GM19025 (cell line): Measurements from ENCODE around the gene RNF150.

Experiments used
- ATAC-seq: cut with Tn5 transposase; IDR thresholded peaks from one replicate; pipeline ENCODE4 v1.9.1; 2021; ENCODE audit warnings: mild to moderate bottlenecking, low read depth, moderate library complexity; ENCODE audit not compliant: unreplicated experiment

RNF150 gene

DNA sequence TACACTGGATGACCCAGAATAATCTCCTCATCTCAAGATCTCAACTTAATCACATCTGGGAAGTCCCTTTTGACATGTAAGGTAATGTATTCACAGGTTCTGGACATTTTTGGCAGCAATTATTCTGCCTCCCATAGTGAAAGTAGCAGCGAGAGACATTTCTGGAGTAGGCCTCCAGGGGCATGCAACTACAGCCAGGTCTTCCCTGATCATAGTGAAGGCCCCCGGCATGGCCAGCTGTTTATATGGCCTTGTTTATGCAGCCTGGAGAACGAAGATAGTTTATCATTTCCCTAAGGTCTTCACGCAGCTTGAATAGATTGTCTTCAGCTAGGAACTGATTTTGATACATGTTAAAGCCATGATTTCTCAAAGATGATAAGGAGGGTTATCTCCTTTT lies 139.9 kb downstream of the RNF150 start:
- no peak for ATAC-seq

DNA sequence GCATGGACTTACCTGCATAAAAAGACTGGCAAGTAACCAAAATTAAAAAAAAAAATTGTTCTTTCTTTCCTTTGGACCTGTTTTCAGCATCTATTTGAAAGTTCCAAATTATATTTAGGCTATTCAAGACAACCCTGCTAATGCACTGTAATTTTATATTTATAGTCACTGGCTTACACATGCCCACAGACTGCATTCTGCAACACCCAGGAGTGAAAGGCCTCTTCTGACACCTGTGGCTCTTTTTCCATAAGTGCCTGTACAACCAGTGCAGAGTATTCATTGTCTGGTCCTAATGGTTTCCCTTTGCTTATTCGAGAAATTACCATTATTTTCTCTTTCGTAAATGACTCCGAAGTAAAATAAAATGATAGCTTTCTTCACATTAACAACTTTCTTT lies 143.3 kb downstream of the RNF150 start:
- ATAC-seq, result no peak

DNA sequence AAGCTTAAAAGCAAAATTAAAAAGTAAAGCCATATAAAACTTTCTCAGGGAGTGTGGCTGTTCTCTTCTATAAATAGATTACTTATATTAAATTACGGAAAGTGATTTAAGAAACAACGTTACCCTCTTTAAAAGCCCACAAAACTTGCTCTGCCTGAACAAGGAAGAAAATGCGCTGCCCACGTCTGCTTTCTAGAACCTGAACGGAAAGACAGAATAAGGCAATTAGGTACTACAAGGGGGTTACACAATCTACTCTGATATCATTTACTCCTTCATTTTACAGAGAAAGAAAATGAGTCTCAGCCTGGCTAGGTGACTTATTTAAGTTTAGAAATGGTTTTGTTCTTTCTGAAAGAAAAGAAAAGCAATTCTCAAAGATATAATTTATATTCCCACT lies 147.2 kb downstream of the RNF150 start:
- no peak for ATAC-seq

DNA sequence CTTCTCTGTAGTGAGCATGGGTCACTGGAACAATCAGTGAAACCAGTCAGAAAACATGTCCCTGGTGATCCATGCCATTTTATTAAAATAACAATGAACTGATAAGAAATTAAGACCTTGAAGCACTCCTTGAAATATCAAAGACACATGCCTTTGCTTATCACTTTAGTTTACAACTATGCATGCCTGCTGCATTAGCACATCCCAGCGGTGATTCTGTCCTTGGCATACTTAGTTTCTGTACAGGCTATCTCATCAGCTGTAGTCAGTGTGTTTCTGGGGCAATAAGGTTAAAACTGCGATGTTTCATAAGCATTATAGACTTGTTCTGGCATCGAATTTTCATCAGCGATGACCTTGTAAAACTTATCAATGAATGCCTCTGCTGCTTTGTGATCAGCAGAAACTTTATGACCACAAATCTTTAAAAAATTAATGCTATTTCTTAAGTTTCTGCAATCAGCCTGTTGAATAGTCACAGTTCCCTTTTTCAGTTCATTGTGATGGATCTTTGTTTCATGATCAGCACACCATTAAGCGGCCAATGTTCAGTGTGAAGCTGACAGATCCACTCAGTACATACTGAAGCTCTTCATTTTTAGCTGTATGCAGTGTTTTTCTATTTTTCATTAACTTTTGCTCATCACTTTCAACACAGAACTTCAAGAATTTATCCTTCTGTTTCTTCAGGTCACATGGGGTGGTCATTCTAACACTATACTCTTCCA lies 150.5 kb downstream of the RNF150 start:
- no peak for ATAC-seq

DNA sequence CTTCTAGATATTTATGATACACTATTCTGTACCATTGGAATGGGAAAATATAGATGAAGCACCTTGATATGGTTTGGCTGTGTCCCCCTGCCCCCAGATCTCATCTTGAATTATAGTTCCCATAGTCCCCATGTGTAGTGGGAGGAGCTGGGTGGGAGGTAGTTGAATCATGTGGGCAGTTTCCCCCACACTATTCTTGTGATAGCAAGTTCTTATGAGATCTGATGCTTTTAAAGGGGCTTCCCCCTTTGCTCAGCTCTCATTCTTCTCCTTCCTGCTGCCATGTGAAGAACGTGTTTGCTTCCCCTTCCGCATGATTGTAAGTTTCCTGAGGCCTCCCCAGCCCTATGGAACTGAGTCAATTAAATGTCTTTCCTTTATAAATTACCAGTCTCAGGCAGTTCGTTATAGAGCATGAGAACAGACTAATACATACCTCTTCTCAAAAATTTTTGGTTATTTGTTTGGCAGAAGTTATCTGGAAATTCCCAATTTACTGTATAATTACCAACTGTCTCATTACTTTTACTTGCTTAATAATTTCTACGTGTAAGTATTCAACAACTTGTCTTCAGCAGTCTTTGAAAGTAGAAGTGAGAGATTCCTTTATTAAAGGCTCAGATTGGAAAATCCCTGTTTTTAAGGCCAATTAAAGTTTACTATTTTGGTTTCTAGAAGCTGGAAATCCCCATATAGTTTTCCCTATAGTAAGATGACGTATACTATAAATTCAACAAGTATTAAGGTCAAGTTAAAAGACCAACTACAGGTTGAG lies 152.7 kb downstream of the RNF150 start:
- no peak for ATAC-seq

GRCh38 chr4:140976768-140977167 lies 156.5 kb downstream of the RNF150 start:
- no peak for ATAC-seq

DNA sequence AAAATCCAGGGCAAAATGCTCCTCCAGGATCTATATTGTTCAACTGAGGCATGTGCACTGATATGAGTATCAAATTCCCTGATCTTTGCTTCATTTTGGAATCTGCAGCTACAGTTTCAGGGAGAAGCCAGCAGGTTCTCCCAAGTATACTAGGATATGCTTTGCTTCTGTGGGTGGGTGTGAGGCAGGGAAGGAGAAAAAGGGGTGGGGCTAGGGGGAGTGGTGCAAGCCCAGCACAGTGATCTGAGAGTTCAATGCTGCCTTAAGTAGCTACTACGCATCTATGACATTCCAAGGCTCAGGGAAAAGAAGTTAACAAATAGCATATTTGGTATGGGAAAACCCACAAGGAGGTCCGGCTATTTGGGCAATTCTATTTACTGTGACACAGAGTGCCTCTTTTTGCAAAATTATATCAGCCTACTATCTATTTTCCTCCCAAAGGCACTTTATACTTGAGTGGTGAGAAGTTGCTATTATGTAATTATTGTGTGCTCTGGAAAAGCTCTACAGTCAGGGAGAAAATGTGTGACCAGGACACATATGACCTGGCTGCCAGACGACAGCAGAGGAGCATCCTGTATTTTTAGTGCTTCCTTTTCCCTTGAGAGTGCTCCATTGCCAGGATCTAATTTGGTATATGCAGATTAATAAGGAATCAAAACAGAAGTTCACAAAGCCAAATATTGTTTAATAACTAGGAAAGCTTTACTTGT lies 162.0 kb downstream of the RNF150 start:
- ATAC-seq, result no peak

- no peak for ATAC-seq
These were observed 164.0 kb downstream of the RNF150 start for GRCh38 chr4:140969296-140969695.

- no peak for ATAC-seq
These were observed 164.9 kb downstream of the RNF150 start for GRCh38 chr4:140968371-140968770.

DNA sequence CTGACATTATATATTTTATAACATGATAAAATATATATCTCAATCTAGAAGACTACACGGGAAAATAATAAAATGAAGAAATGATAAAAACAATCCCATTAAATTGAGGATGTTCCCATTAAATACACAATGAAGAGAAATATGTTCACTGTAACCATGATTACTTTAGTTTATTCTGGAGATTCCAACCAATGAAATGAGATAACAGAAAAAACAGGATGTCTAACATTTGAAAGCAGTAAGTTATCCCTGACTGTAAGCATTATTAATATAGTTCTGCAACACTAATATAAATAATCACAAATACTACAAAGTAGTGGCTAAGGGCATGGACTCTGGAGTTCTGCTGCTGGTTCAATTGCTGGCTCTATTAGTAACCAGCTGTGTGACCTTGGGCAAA lies 169.4 kb downstream of the RNF150 start:
- no peak for ATAC-seq

DNA sequence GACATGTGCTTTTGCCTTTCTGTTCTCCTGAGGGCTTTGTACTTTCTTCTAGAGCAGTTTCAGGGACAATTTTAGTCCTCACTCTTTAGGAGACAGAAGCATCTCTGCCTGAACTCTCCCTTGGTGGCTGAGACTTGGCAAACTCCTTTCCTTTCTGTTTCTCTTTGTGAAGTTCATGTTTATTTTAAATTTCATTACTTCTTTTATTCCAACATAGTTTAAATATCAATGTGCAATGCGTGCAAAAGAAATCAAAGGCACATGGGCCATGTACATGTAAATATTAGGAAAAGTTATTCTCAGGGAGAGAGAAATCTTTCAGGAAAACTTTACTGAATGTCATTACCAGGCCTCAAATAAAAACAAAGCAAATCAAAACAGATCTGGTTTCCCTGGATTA lies 177.6 kb downstream of the RNF150 start:
- ATAC-seq, result no peak

- ATAC-seq, result no peak
These were observed 180.6 kb downstream of the RNF150 start for GRCh38 chr4:140952717-140953116.

GRCh38 chr4:140947506-140947905 lies 185.8 kb downstream of the RNF150 start:
- no peak for ATAC-seq

DNA sequence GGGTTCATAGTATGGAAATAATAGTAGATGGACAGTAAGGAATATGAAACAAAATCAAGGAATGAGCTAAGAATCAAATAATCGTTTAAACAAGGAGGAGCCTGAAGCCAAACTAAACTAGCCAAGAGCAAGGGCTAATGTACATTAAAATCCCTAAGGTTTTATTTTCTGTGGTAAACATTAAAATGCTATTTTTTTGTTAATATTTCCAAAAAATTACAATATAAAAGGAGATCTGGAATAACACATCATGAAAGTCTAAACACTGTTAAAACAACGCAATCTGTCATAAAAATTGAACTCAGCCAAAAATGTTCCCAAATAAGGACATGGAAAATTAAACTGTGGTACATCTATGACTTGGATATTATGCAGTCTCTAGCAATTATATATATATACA lies 188.2 kb downstream of the RNF150 start:
- ATAC-seq, result no peak

- no peak for ATAC-seq
These were observed 188.7 kb downstream of the RNF150 start for GRCh38 chr4:140944572-140944971.

- no peak for ATAC-seq
These were observed 189.1 kb downstream of the RNF150 start for GRCh38 chr4:140944199-140944515.

- ATAC-seq, result no peak
These were observed 189.6 kb downstream of the RNF150 start for GRCh38 chr4:140943486-140944198.

- no peak for ATAC-seq
These were observed 192.7 kb downstream of the RNF150 start for GRCh38 chr4:140940589-140940988.

DNA sequence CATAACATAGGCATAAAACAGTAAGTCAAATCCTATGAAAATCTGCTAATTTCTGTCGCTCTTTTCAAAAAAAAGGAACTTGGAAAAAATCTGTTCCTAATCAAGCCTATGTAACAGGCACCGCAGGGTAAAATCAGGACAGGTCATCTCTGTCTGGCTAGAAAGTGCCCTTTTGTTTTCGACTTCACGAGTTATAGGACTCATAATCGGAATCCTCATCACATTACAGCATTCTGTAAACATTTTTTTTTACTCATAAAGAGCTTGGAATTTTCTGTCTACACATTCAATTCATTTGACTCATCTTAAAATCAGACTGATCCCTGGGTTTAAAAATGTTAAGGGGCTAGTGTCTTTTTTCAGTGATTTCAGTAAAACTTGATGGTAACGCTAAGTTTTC lies 195.4 kb downstream of the RNF150 start:
- ATAC-seq, result no peak

GRCh38 chr4:140935254-140935653 lies 198.0 kb downstream of the RNF150 start:
- no peak for ATAC-seq

- ATAC-seq, result no peak
These were observed 200.7 kb downstream of the RNF150 start for GRCh38 chr4:140932501-140933045.
